Parathyroid adenoma (tissue), 2 donors: ENCODE data around the gene SAA2.
"Not testable (repeated sequence)": the region's sequence is repeated elsewhere in the genome, so short reads cannot be mapped to it uniquely, and the experiment has no call there.

Experiments used
- H2AFZ ChIP-seq: fragments of 300-600 bp; sonication (generic); one replicate; pipeline ENCODE4 v1.7.0; 2017; ENCODE audit warnings: antibody characterized with exemption, mild to moderate bottlenecking
- H3K27ac ChIP-seq: fragments of 300-600 bp; sonication (generic); one replicate; pipeline ENCODE4 v1.7.0; 2017
- H3K27me3 ChIP-seq: fragments of 300-600 bp; sonication (generic); one replicate; pipeline ENCODE4 v1.7.0; 2017; ENCODE audit warnings: low read length; ENCODE audit not compliant: control insufficient read depth, insufficient read depth
- H3K36me3 ChIP-seq: fragments of 300-600 bp; sonication (generic); one replicate; pipeline ENCODE4 v1.7.0; 2017; ENCODE audit warnings: low read length; ENCODE audit not compliant: control insufficient read depth, insufficient read depth
- H3K4me1 ChIP-seq: fragments of 300-600 bp; sonication (generic); one replicate; pipeline ENCODE4 v1.7.0; 2017; ENCODE audit warnings: control low read depth
- H3K4me2 ChIP-seq: fragments of 300-600 bp; sonication (generic); one replicate; pipeline ENCODE4 v1.7.0; 2017; ENCODE audit warnings: low read length
- H3K4me3 ChIP-seq: fragments of 300-600 bp; sonication (generic); one replicate; pipeline ENCODE4 v1.7.0; 2017; ENCODE audit warnings: low read depth, low read length
- H3K79me2 ChIP-seq: fragments of 300-600 bp; sonication (generic); one replicate; pipeline ENCODE4 v1.7.0; 2017; ENCODE audit warnings: control low read depth
- H3K9ac ChIP-seq: fragments of 300-600 bp; sonication (generic); one replicate; pipeline ENCODE4 v1.7.0; 2017; ENCODE audit warnings: mild to moderate bottlenecking
- H3K9me3 ChIP-seq: fragments of 300-600 bp; sonication (generic); one replicate; pipeline ENCODE4 v1.7.0; 2017; ENCODE audit warnings: low read length; ENCODE audit not compliant: control insufficient read depth
- TF ChIP-seq, protein P1 (sequence below): fragments of 300-600 bp; sonication (generic); IDR thresholded peaks from one replicate; pipeline ENCODE4 v1.7.0; 2017; ENCODE audit warnings: antibody characterized with exemption, mild to moderate bottlenecking
- donor health status: primary hyperparathyroidism.

The SAA2 gene

DNA sequence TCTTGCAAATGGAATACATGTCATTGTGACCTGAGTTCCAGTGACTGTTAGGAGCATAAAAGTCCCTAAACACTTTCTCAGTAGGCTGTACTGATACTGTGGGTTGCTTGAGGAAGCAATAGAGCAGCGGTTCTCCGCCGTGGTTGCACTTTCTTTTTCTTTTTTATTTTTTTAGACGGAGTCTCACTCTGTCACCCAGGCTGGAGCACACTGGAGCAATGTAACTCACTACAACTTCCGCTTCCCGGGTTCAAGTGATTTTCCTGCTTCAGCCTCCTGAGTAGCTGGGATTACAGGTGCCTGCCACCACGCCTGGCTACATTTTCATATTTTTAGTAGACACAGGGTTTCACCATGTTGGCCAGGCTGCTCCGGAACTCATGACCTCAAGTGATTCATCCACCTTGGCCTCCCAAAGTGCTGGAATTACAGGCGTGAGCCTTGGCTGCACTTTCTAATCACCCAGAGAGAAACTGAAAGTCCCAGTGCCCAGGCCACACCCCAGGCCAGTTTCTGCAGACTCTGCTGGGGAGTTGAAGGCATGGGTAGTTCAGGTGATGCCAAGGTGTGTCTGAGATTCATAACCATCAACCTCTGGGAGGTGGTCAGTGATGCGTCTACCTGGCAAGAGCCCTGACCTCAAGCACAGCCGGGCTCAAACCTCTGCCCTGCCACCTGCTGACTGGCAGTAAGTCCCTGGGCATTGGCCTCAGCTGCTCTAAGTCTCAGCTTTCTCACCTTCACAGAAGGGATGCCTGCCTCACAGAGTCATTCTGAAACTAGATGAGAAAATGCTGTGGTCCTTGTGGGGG is 1.9 kb downstream of the SAA2 start:
- not testable (repeated sequence) for H3K9ac ChIP-seq, H3K79me2 ChIP-seq, H3K27me3 ChIP-seq, H3K4me2 ChIP-seq, H3K36me3 ChIP-seq, H3K27ac ChIP-seq, H3K4me3 ChIP-seq, H2AFZ ChIP-seq, H3K9me3 ChIP-seq, H3K4me1 ChIP-seq

DNA sequence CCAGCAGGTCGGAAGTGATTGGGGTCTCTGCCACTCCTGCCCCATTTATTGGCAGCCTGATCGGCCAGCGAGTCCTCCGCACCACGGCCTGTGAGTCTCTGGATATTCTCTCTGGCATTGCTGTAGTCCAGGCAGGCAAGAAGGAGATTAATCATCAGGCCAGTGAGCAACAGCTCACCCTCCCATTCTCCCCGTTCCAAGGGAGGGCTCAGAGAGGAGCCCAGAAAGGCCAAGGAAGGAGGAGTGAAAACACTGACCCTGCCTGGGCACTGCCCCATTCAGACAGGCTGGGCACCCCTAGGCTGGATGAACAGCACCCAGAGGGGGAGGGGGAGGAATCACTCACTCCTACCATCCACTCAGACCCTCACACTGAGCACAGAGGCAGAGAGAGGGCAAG is 3.1 kb downstream of the SAA2 start:
- Histone ChIP-seq H3K27ac (no peak overlapping the region), H3K9me3 (no peaks in the 10 kb centered on the region), H3K36me3 (no peaks in the 10 kb centered on the region), H2AFZ (no peak overlapping the region), H3K9ac (no peak overlapping the region), H3K4me1 (no peaks in the 10 kb centered on the region), H3K4me2 (no peak overlapping the region), H3K27me3 (no peaks in the 10 kb centered on the region), H3K4me3 (no peak overlapping the region), H3K79me2 (no peaks in the 10 kb centered on the region)
- TF ChIP-seq, protein P1, sequence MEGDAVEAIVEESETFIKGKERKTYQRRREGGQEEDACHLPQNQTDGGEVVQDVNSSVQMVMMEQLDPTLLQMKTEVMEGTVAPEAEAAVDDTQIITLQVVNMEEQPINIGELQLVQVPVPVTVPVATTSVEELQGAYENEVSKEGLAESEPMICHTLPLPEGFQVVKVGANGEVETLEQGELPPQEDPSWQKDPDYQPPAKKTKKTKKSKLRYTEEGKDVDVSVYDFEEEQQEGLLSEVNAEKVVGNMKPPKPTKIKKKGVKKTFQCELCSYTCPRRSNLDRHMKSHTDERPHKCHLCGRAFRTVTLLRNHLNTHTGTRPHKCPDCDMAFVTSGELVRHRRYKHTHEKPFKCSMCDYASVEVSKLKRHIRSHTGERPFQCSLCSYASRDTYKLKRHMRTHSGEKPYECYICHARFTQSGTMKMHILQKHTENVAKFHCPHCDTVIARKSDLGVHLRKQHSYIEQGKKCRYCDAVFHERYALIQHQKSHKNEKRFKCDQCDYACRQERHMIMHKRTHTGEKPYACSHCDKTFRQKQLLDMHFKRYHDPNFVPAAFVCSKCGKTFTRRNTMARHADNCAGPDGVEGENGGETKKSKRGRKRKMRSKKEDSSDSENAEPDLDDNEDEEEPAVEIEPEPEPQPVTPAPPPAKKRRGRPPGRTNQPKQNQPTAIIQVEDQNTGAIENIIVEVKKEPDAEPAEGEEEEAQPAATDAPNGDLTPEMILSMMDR, result no peak

DNA sequence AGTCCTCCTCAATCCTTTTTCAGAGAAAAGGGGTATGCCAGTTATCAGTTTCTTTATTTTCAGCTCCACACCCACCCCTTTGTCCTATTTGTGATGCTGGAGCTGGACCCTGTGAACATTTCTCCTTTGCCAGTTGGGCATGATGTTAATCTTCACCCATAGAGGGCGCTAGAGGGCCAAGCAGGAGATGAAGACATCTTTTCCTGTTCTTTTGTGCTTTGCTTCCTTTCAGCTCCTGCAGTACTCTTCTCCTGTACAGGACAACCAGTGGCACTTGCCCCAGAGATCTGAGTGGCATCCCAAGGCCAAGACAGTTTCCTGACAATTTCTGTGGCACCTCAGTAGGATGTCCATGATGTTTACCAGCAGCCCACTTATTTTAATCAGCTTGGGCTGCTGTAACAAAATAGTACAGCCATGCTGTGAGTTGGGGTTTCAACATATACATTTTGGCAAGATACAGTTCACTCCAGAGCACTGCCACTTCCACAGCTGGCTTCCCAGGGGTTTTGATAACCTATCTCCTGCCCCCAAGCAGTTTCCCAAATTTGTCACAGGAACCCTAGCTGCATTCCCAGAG is 4.6 kb downstream of the SAA2 start:
- no peaks in the 10 kb centered on the region for H3K36me3 ChIP-seq
- H3K4me2 ChIP-seq, result no peak overlapping the region
- no peak overlapping the region for H2AFZ ChIP-seq
- no peaks in the 10 kb centered on the region for H3K9me3 ChIP-seq
- H3K79me2 ChIP-seq, result no peaks in the 10 kb centered on the region
- no peak overlapping the region for H3K9ac ChIP-seq
- no peak overlapping the region for H3K4me3 ChIP-seq
- H3K27ac ChIP-seq, result no peak overlapping the region
- H3K4me1 ChIP-seq, result no peaks in the 10 kb centered on the region
- H3K27me3 ChIP-seq, result no peaks in the 10 kb centered on the region
- TF ChIP-seq, protein P1, result peak; percentile 13

DNA sequence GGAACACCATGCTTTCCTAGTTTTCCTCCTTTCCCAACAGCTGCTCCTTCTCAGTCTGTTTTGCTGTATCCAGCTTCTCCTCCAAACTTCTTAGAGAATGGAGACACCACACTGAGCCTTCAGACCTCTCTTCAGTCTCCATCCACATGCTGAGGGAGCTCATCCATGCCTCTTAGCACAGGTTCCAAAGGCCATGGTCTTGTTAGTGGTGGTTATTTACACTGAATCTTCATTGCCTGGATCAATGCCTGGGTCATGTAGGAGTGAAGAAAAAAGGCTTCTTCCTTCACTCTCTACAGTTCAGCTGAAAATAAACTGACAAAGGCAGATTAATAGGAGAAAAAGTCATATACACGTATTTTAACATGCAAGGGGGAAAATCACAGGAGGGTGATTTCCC is 8.8 kb downstream of the SAA2 start:
- H3K4me2 ChIP-seq, result no peak overlapping the region
- H3K36me3 ChIP-seq, result no peaks in the 10 kb centered on the region
- H3K9ac ChIP-seq, result no peak overlapping the region
- H3K27me3 ChIP-seq, result no peaks in the 10 kb centered on the region
- H3K9me3 ChIP-seq, result no peaks in the 10 kb centered on the region
- no peak overlapping the region for H2AFZ ChIP-seq
- TF ChIP-seq, protein P1, result no peak
- H3K4me1 ChIP-seq, result no peaks in the 10 kb centered on the region
- H3K27ac ChIP-seq, result no peak overlapping the region
- no peaks in the 10 kb centered on the region for H3K79me2 ChIP-seq
- no peak overlapping the region for H3K4me3 ChIP-seq

DNA sequence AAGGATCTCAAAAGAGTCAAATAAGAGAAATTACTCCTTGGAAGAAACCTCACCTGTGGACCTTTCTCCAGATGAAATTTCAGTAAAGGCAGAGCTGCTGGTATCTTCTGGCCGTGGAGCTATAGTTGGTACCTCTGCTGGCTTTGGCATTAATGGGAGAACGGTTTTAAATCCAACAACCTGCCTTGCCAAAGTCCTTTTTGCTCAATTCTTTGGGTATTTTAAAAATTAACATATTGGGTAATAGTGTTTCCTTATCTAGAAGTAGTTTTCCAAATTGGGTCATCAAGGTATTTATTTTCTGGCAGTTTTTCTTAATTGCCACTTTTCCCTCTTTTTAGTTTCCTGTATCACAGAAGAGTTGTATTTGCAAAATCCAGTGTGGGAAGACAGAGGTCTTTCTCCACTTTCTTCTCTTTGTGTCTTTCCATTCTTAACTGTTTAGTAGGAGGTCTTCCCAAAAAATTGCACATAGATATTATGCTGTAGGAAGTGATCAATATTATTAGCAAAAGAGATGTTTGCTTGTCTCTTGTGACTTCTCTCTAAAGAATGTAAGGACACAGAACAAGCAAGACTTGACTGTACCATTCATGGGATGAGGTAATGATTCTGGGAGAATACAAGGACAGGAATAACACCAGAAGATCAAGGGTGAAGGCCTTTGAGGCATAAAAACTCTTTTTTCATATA is 11.7 kb downstream of the SAA2 start, which contains the start of gene SAA4:
Gene SAA4, minus strand, starts transcription at position 139 of the 693 bp plus-strand sequence. CDS start 876 bp downstream, outside the sequence.
- no peak within 1 kb of the TSS for H3K4me3 ChIP-seq
- no peaks in the 10 kb centered on the region for H3K36me3 ChIP-seq
- H3K9me3 ChIP-seq, result no peaks in the 10 kb centered on the region
- no peak within 1 kb of the TSS for H2AFZ ChIP-seq
- TF ChIP-seq, protein P1, result no peak
- H3K4me2 ChIP-seq, result no peak within 1 kb of the TSS
- no peak within 1 kb of the TSS for H3K27ac ChIP-seq
- no peak within 1 kb of the TSS for H3K9ac ChIP-seq
- no peaks in the 10 kb centered on the region for H3K27me3 ChIP-seq
- H3K4me1 ChIP-seq, result no peaks in the 10 kb centered on the region
- H3K79me2 ChIP-seq, result no peaks in the 10 kb centered on the region
